Pancreas (tissue), 10 donors: ENCODE data around the gene CDT1. TPM values are rescaled to one million over a fixed set of nuclear protein-coding genes. Genes with fewer than 3 reads are reported as not detected.

Experiments
- ATAC-seq, 4 donors: fragments of 200-7000 bp; cut with Tn5 transposase; one replicate each; pipeline versions ENCODE4 v1.8.0 to v1.9.1; 2020; ENCODE audit warnings: mild to moderate bottlenecking in 4 of 4, moderate library complexity in 4 of 4
- DNase-seq, 6 donors: peaks; one replicate each; pipeline ENCODE4 v3.0.0-alpha.2; 2020
- FAIRE-seq: peaks from 2 replicates; lab custom pipeline; 2012; peaks lifted over from hg19 to GRCh38; lab: Jason Lieb, UNC
- H3K27ac ChIP-seq, 4 donors: fragments of 200-600 bp; sonication (generic); 1 replicate in 3 of 4; 2 replicates in 1 of 4; pipeline versions ENCODE4 v1.5.0 to v1.8.0; 2020
- H3K27me3 ChIP-seq, 4 donors: fragments of 200-600 bp; one replicate each; pipeline ENCODE4 v1.8.0; 2021
- H3K36me3 ChIP-seq, 3 donors: fragments of 200-600 bp; sonication (generic) in 1 of 3; one replicate each; pipeline versions ENCODE4 v1.5.0 to v1.8.0; 2020 to 2021
- H3K4me1 ChIP-seq, 3 donors: fragments of 200-600 bp; one replicate each; pipeline ENCODE4 v1.8.0; 2021
- H3K4me3 ChIP-seq, 4 donors: fragments of 200-600 bp; sonication (generic) in 2 of 4; one replicate each; pipeline versions ENCODE4 v1.5.0 to v1.8.0; 2020 to 2021
- H3K9me3 ChIP-seq, 4 donors: fragments of 200-600 bp; one replicate each; pipeline ENCODE4 v1.8.0; 2021
- CTCF ChIP-seq, 4 donors: fragments of 200-600 bp; sonication (generic) in 3 of 4; IDR thresholded peaks; one replicate each; pipeline versions ENCODE4 v1.5.0 to v1.8.0; 2021; ENCODE audit warnings: antibody characterized with exemption in 4 of 4
- whole genome bisulfite sequencing, 2 donors: extraction: QIAGEN DNeasy Blood & Tissue Kit; methylation state at CpG; one replicate each; pipeline ENCODE4 v1.1.7; 2013; 5-methylcytosine and 5-hydroxymethylcytosine counted together
- intact Hi-C, 3 donors: fragments of 100-400 bp; cut with DNase I; formaldehyde crosslinking; loops; one replicate each; pipeline versions ENCODE4 v1.11.1 to v1.14.2; 2022
- polyA plus RNA-seq, 2 donors: library from polyadenylated mRNA; stranded (reverse); fragments of 200-250 nt; gene quantifications; one replicate each; pipeline ENCODE4 v1.2.3, GENCODE V29; 2013
- total RNA-seq, 6 donors: library from RNA; stranded (reverse); fragmentation: NEBNext Ultra II Directional in 4 of 6; extraction: Animal tissue kit (Norgen Biotek cat#: 25700) in 4 of 6; gene quantifications; one replicate each; pipeline versions ENCODE4 v1.2.1 to v1.2.4, GENCODE V29; 2021 to 2023
- donor health status: healthy with polysubstance abuse.
- donor health status: DM: no; HTN: no; CAD: no; lungs with moderate emphysema.
- donor health status: DM: no; HTN: no; CAD: no.
- donor health status: control.
- donor health status: control.
- donor health status: Bipolar disorder and iron deficiency.
- donor health status: DM: yes; HTN: yes; CAD: no.
- donor health status: DM: no; HTN: no; CAD: no.
- donor health status: DM: no; HTN: no; CAD: no.
- donor health status: DM: yes; HTN: yes; CAD: no.

CDT1 gene
- total and polyA plus RNA-seq, 8 donors: 0.12 to 1.8 (median 0.78) TPM

GRCh38 chr16:88839745-88840599 is 36.4 kb downstream of the CDT1 start:
- intact Hi-C loops: no loop called here
- no peak for TF ChIP-seq CTCF (IDR thresholded peaks at IDR 0.05)
- no peak overlapping the region for H3K4me3 ChIP-seq
- DNase-seq: peak in 1 of 6 donors; percentile 54
- H3K27ac ChIP-seq: no peak overlapping the region
- no peak for FAIRE-seq
- no peaks in the 10 kb centered on the region for H3K9me3 ChIP-seq
- no peaks in the 10 kb centered on the region for H3K27me3 ChIP-seq
- H3K4me1 ChIP-seq: no peaks in the 10 kb centered on the region
- 92 to 98% methylated on average over 23 to 24 of the region's 24 CpGs for WGBS, 2 donors
- H3K36me3 ChIP-seq: no peaks in the 10 kb centered on the region
- ATAC-seq: no peak

DNA sequence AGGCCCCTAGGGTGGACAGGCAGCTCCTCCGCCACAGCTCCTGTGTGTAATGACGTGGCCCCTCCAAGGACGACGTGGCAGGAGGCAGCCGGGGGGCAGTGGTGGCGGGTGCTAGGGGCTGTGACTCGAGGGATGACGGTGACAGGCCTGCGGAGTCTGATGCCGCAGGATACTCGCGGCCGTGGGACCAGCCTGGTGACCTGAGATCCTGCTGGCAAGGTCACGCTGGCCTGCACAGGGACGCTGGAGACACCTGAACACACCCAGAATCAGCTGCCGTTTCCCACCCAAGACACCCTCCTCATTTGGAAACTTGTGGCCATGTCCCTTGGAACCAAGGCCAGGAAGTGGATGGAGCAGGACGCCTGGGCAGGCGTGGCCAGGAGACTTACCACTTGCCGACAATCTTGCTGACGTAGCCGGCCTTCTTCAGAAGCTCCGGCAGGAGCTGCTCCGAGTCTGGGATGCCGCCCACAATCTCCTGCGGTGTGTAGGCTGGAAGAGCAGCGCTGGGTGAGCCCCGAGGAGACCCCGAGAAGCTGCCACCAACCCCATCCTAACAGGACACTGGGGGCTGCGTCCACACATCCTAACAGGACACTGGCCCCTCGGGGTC is 37.1 kb downstream of the CDT1 start:
- Histone ChIP-seq H3K9me3 (no peaks in the 10 kb centered on the region), H3K27ac (no peak overlapping the region), H3K36me3 (no peaks in the 10 kb centered on the region), H3K27me3 (no peaks in the 10 kb centered on the region), H3K4me3 (no peak overlapping the region), H3K4me1 (no peaks in the 10 kb centered on the region)
- FAIRE-seq (no peak), ATAC-seq (no peak), DNase-seq (peak in 1 of 6 donors; percentile 55)
- TF ChIP-seq CTCF (IDR thresholded peaks at IDR 0.05): no peak
- intact Hi-C loops: no loop called here
- WGBS, 2 donors: 93% methylated on average over 30 of the region's 30 CpGs

DNA sequence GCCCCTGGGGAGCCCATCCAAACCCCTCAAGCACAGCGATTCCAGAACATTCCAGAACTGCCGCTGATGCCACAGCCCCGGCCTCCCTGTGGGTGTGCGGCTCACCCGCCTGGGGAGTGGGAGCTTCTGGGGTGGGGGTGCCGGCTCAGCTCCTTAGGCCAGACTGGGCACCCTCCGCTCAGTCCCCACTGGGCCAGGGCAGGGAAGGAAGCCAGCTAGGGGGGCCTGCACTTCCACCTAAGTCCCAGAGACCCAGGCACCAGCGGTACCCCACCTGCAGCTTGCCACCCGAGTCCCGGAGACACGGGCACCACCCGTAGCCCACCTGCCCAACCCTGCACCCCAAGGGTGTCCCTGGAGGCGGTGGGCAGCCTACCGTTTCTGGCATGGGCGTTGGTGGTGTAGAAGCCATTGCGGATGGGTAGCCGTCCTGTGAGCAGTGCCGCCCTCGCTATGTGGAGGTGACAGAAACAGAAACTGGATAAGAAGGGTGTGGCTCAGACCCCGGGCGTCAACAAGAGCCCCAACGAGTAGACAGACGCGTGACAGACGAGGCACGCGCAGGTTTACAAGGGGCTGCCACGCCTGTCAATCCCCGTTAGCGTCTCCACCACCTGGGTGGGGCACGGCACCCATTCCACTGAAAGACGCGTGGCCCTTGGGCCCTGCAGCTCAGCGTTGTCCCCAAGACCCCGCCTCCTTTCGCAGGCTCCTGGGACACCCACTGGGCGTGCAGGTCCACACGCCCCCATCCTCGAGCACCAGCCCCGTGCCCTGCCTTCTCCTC is 38.1 kb downstream of the CDT1 start:
- WGBS, 2 donors: 91 to 92% methylated on average over 40 of the region's 40 CpGs
- ATAC-seq (no peak), DNase-seq (peak in 1 of 6 donors; percentile 68), FAIRE-seq (no peak)
- Histone ChIP-seq H3K27ac (no peak overlapping the region), H3K9me3 (no peaks in the 10 kb centered on the region), H3K27me3 (no peaks in the 10 kb centered on the region), H3K4me3 (no peak overlapping the region), H3K36me3 (no peaks in the 10 kb centered on the region), H3K4me1 (no peaks in the 10 kb centered on the region)
- TF ChIP-seq CTCF (IDR thresholded peaks at IDR 0.05): no peak
- intact Hi-C loops: no loop called here

DNA sequence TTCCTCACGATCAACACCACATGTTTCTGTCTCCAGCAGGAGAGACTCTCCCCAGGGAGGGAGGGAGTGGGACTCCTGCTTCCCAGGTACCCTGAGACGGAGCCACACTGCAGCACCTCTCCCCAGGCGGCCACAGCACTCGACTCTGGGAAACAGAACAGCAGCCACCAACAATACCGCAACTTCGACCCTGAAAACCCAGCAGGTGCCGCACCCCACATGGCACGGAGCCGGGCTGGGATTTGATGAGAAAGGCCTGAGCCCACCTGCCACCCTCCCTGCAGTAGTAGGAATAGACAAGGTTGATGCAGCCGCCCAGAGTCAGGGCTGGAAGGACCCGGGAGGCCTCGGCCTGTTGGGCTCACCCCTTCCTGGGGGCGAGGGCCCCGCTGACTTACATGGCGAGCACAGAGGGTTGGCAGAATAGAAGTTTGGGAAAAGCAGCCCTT is 38.7 kb downstream of the CDT1 start:
- ATAC-seq: no peak

More for the DNA sequence above, 38.7 kb downstream of the CDT1 start:
- Histone ChIP-seq H3K36me3 (no peaks in the 10 kb centered on the region), H3K9me3 (no peaks in the 10 kb centered on the region), H3K27ac (no peak overlapping the region), H3K4me3 (no peak overlapping the region), H3K27me3 (no peaks in the 10 kb centered on the region), H3K4me1 (no peaks in the 10 kb centered on the region)
- WGBS, 2 donors: 91 to 92% methylated on average over 15 of the region's 15 CpGs
- intact Hi-C loops: no loop called here
- DNase-seq (peak in 1 of 6 donors; percentile 57), FAIRE-seq (no peak)
- TF ChIP-seq CTCF (IDR thresholded peaks at IDR 0.05): no peak
